Cardiac muscle cell (in vitro differentiated cells and primary cell): Measurements from ENCODE around the gene RILPL2. TPM values are rescaled to one million over a fixed set of nuclear protein-coding genes. Genes with fewer than 3 reads are reported as not detected.

Experiments
- DNase-seq, 2 donors: peaks; one replicate each; pipeline versions ENCODE4 v3.0.0 to v3.0.0-alpha.2; 2010 to 2017; ENCODE audit warnings: low read depth in 1 of 2, low spot score in 1 of 2
- H3K27ac ChIP-seq: fragments of 200-600 bp; sonication (generic); 2 replicates; pipeline ENCODE4 v1.5.1; 2016
- H3K27me3 ChIP-seq: fragments of 200-600 bp; sonication (generic); 2 replicates; pipeline ENCODE4 v1.6.0; 2016; ENCODE audit warnings: control low read depth
- H3K36me3 ChIP-seq: fragments of 200-600 bp; sonication (generic); 2 replicates; pipeline ENCODE4 v1.5.1; 2016; ENCODE audit warnings: control low read depth
- H3K4me1 ChIP-seq: fragments of 200-600 bp; sonication (generic); 2 replicates; pipeline ENCODE4 v1.8.1; 2017; ENCODE audit warnings: low read depth, mild to moderate bottlenecking, mixed run types
- H3K4me3 ChIP-seq: fragments of 200-600 bp; sonication (generic); 2 replicates; pipeline ENCODE4 v1.5.1; 2016; ENCODE audit warnings: mild to moderate bottlenecking
- H3K9me3 ChIP-seq: fragments of 200-600 bp; sonication (generic); 2 replicates; pipeline ENCODE4 v1.5.1; 2017; ENCODE audit warnings: low read depth, mild to moderate bottlenecking, control low read depth
- polyA plus RNA-seq: library from polyadenylated mRNA; unstranded; fragments of >200 nt; fragmentation: Nextera tagmentation; extraction: Ambion mirVana; gene quantifications from 2 replicates; pipeline ENCODE4 v1.2.1, GENCODE V29; 2016
- total RNA-seq: library from RNA; depleted of rRNA; stranded (reverse); fragments of >200 nt; gene quantifications from 2 replicates; pipeline ENCODE4 v1.2.3, GENCODE V29; 2016
- TF ChIP-seq, protein P1 (sequence below): IDR thresholded peaks from 2 replicates; pipeline ENCODE4 v1.5.1; 2012; ENCODE audit warnings: low read depth, mild to moderate bottlenecking, low read length

The RILPL2 gene
- total and polyA plus RNA-seq, 2 experiments from 2014 or later, result 3.2 to 4.6 TPM

DNA sequence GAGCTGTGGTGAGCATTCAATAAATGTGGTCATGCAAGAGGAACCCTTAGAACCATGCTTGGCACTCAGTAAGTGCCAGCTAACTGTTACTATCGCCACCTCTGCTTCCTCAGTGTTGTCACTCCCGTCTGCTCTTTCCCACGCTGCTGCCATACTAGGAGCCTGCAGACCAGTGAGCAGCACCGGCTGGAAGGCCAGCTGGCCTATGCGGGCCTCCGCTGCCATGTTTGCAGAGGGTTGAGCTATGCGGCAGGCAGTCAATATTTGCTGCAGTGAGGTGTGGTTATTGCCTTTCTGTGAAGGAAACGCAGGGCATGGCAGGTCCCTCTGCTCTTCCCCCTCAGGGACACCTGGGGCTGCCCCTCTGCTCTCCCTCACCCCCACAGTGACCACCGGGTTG, 39.5 kb downstream of the RILPL2 start:
- Histone ChIP-seq H3K4me3 (no peak overlapping the region), H3K27me3 (no peaks in the 10 kb centered on the region), H3K27ac (no peak overlapping the region), H3K9me3 (no peaks in the 10 kb centered on the region), H3K36me3 (peaks cover 43% of the 10 kb centered on the region), H3K4me1 (no peaks in the 10 kb centered on the region)
- no peak for DNase-seq
- TF ChIP-seq, protein P1, sequence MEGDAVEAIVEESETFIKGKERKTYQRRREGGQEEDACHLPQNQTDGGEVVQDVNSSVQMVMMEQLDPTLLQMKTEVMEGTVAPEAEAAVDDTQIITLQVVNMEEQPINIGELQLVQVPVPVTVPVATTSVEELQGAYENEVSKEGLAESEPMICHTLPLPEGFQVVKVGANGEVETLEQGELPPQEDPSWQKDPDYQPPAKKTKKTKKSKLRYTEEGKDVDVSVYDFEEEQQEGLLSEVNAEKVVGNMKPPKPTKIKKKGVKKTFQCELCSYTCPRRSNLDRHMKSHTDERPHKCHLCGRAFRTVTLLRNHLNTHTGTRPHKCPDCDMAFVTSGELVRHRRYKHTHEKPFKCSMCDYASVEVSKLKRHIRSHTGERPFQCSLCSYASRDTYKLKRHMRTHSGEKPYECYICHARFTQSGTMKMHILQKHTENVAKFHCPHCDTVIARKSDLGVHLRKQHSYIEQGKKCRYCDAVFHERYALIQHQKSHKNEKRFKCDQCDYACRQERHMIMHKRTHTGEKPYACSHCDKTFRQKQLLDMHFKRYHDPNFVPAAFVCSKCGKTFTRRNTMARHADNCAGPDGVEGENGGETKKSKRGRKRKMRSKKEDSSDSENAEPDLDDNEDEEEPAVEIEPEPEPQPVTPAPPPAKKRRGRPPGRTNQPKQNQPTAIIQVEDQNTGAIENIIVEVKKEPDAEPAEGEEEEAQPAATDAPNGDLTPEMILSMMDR, result no peak

DNA sequence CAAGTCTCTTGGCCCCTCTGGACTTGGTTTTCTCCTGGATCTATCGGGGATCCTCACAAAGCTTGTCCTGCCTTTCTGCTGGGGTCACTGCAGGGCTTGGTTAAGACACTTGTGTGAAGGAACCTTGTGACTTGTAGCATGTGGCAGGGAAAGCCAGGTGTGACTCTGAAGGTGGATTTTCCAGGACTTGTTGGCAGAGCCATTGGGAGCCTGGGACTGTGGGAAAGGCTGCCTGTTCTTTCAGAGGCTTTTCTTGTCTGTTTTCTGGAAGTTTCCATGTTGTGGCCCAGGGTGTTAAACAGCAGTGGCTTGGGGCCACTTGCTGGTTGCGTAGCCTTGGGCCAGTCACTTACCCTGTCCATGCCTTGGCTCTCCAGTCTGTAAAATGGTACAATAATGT, 39.9 kb downstream of the RILPL2 start:
- DNase-seq, result no peak
- Histone ChIP-seq H3K27ac (no peak overlapping the region), H3K27me3 (no peaks in the 10 kb centered on the region), H3K4me3 (no peak overlapping the region), H3K9me3 (no peaks in the 10 kb centered on the region), H3K4me1 (no peaks in the 10 kb centered on the region), H3K36me3 (peaks cover 47% of the 10 kb centered on the region)
- TF ChIP-seq, protein P1, result no peak

DNA sequence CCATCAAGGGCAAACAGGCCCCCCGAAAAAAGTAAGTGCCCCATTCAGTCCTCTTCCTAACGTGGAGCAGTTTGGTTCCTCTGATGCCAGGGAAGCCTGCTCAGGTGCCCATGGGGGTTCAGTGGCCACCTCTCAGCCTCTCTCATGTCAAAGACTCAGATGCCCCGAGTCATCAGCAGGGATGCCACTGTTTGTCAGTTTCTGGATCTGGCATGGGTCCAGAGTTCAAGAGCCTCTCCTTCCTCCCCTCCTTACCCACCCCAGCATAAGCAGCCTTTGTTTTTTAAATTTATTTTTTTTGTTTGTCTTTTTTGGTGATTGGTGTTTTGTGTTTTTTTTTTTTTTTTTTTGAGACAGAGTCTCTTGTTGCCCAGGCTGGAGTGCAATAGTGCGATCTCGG, 41.2 kb downstream of the RILPL2 start:
- Histone ChIP-seq H3K4me1 (peaks cover 9% of the 10 kb centered on the region), H3K27me3 (no peaks in the 10 kb centered on the region), H3K36me3 (peaks cover 58% of the 10 kb centered on the region), H3K4me3 (no peak overlapping the region), H3K9me3 (no peaks in the 10 kb centered on the region), H3K27ac (no peak overlapping the region)
- TF ChIP-seq, protein P1, result no peak
- DNase-seq, result no peak

DNA sequence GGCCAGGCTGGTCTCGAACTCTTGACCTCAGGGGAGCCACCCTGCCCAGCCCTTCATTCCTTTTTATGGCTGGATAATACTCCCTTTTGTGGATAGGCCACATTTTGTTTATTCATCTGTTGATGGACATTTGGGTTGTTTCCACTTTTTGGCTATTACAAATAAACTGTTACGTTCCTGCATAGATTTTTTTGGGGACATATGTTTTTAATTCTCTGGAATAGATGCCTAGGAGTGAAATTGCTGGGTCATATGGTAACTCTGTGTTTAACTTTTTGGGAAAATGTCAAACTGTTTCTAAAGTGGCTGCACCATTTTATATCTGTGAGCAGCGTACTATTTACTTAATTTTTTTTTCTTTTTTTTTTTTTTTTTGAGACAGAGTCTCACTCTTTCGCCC, 42.7 kb downstream of the RILPL2 start:
- H3K4me1 ChIP-seq, result peaks cover 10% of the 10 kb centered on the region
- DNase-seq, result no peak
- H3K4me3 ChIP-seq, result no peak overlapping the region
- TF ChIP-seq, protein P1, result no peak
- H3K9me3 ChIP-seq, result no peaks in the 10 kb centered on the region
- no peak overlapping the region for H3K27ac ChIP-seq
- H3K36me3 ChIP-seq, result peaks cover 55% of the 10 kb centered on the region
- H3K27me3 ChIP-seq, result no peaks in the 10 kb centered on the region

DNA sequence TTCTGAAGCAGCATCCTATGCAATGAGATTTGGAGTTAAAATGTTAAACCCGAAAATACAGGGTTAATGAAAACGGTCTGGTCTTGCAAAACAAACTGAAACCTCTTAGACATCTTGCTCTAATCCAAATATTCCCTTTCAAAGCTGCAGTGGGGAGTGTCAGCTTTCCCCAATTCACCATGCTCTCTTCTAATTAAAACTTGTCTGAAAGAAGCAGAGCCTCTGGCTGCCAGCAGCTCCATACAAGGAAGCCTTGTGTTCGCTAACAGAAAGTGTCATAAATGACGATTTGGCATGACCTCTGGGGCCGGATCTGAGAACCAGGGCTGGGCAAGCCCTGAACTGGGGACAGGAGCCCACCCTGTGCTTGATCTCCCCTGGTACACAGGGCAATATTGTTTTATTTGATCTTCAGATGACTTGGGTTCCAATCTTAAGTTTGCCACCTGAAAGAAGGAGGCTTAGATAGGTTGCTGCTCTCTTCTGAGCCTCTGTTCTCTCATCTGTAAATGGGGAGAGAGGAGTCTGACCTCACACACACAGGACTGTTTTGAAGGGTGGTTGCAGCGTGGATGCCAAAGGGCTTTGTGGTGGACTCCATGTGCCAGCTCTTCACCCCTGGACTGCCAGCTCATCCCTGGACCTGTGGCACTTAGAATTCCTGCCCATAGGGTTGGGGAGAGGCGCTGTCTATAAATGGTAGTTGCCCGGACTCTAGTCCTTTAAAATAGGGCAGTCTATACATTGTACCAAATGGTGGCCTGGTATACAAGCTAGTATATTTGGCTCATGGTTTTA, 44.7 kb downstream of the RILPL2 start:
- no peaks in the 10 kb centered on the region for H3K9me3 ChIP-seq
- peaks cover 21% of the 10 kb centered on the region for H3K4me1 ChIP-seq
- H3K27ac ChIP-seq, result peak overlapping the region; percentile 89
- TF ChIP-seq, protein P1, result no peak
- no peak for DNase-seq
- H3K4me3 ChIP-seq, result no peak overlapping the region
- peaks cover 45% of the 10 kb centered on the region for H3K36me3 ChIP-seq
- H3K27me3 ChIP-seq, result no peaks in the 10 kb centered on the region
